ENCODE data around the gene IFNGR1.
"Not testable (repeated sequence)": the region's sequence is repeated elsewhere in the genome, so short reads cannot be mapped to it uniquely, and the experiment has no call there.

Gene IFNGR1

GRCh38 chr6:137235686-137236085 lies 16.5 kb upstream of the IFNGR1 start:
- no peak for DNase-seq

GRCh38 chr6:137233911-137234863 lies 15.0 kb upstream of the IFNGR1 start:
- DNase-seq: no peak

- DNase-seq: no peak
These were observed 12.7 kb upstream of the IFNGR1 start for GRCh38 chr6:137231895-137232294.

- no peak for DNase-seq
These were observed 11.9 kb upstream of the IFNGR1 start for GRCh38 chr6:137230956-137231555.

- no peak for DNase-seq
These were observed 11.4 kb upstream of the IFNGR1 start for GRCh38 chr6:137230547-137230946.

GRCh38 chr6:137229075-137229759 lies 10.0 kb upstream of the IFNGR1 start:
- no peak for DNase-seq

- DNase-seq: no peak
These were observed 8.7 kb upstream of the IFNGR1 start for GRCh38 chr6:137227871-137228302.

- DNase-seq: no peak
These were observed 7.5 kb upstream of the IFNGR1 start for GRCh38 chr6:137226697-137227096.

GRCh38 chr6:137224799-137225198 lies 5.6 kb upstream of the IFNGR1 start:
- no peak for DNase-seq

- DNase-seq: peak; percentile 2
These were observed 4.4 kb upstream of the IFNGR1 start for GRCh38 chr6:137223370-137224131.

GRCh38 chr6:137222381-137222780 lies 3.2 kb upstream of the IFNGR1 start:
- DNase-seq: no peak

GRCh38 chr6:137219664-137220252 lies 573 bp upstream of the IFNGR1 start:
- no peak for DNase-seq

- DNase-seq: no peak
These were observed 690 bp downstream of the IFNGR1 start for GRCh38 chr6:137218473-137218916.

- DNase-seq: no peak
These were observed 1.2 kb downstream of the IFNGR1 start for GRCh38 chr6:137217801-137218472.

GRCh38 chr6:137216875-137217553 lies 2.2 kb downstream of the IFNGR1 start:
- DNase-seq: no peak

- DNase-seq: no peak
These were observed 3.1 kb downstream of the IFNGR1 start for GRCh38 chr6:137216106-137216505.

GRCh38 chr6:137215630-137216029 lies 3.6 kb downstream of the IFNGR1 start:
- not testable (repeated sequence) for DNase-seq

GRCh38 chr6:137214931-137215330 lies 4.3 kb downstream of the IFNGR1 start:
- no peak for DNase-seq

GRCh38 chr6:137213813-137214212 lies 5.4 kb downstream of the IFNGR1 start:
- no peak for DNase-seq

- DNase-seq: no peak
These were observed 5.8 kb downstream of the IFNGR1 start for GRCh38 chr6:137213331-137213740.

- DNase-seq: no peak
These were observed 7.3 kb downstream of the IFNGR1 start for GRCh38 chr6:137211910-137212309.

All from NCI-H2029 (cell line).